HG03342 (cell line): Measurements from ENCODE around the gene TMEM14A.
A peak's percentile ranks its signal among the peaks of the same experiment; 100 is the strongest.
"Not testable (repeated sequence)": the region's sequence is repeated elsewhere in the genome, so short reads cannot be mapped to it uniquely, and the experiment has no call there.

Experiments used
- ATAC-seq: cut with Tn5 transposase; IDR thresholded peaks from one replicate; pipeline ENCODE4 v1.9.1; 2021; ENCODE audit warnings: mild to moderate bottlenecking, moderate library complexity; ENCODE audit not compliant: unreplicated experiment

The TMEM14A gene

GRCh38 chr6:52694404-52694803, 23.5 kb downstream of the TMEM14A start:
- ATAC-seq, result no peak

GRCh38 chr6:52696418-52696817, 25.5 kb downstream of the TMEM14A start:
- no peak for ATAC-seq

DNA sequence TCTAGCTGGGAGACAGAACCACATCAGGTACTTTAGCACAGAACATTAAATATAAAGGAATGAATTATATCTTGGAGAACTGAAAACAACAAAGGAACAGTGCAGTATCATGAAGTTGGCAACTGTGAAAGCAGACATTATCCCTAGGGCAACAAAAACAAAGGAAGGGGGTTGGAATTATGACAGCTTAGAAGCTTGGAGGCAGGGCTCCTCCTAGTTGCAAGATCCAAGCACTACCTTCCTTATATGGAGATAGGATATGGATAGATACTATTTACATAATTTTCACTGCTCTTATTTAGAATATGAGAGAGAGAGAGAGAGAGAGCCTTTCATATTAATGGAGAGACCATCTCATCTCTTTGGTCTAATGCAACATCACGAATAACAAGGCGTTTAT, 27.0 kb downstream of the TMEM14A start:
- ATAC-seq, result no peak

DNA sequence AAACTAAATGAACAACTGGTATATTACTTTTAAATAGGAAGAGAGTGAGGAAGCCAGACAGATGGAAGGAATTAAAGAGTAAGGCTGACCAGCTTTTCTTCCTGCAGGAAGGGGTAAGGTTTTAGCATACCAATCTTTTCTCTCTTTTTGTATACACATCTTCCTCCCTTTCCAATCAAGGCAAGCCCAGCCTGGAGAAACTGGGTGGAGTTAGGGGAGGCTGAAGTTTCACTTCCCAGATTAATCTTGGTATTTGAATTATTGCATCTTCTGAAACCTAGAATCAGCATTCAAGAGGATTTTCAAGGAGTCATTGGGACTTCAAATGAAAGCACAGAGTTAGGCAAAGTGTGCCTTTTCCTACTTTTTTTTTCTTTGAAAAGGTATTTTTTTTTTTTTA, 33.1 kb downstream of the TMEM14A start:
- no peak for ATAC-seq

GRCh38 chr6:52704781-52705502, 34.0 kb downstream of the TMEM14A start:
- not testable (repeated sequence) for ATAC-seq

GRCh38 chr6:52706001-52706400, 35.1 kb downstream of the TMEM14A start:
- no peak for ATAC-seq

DNA sequence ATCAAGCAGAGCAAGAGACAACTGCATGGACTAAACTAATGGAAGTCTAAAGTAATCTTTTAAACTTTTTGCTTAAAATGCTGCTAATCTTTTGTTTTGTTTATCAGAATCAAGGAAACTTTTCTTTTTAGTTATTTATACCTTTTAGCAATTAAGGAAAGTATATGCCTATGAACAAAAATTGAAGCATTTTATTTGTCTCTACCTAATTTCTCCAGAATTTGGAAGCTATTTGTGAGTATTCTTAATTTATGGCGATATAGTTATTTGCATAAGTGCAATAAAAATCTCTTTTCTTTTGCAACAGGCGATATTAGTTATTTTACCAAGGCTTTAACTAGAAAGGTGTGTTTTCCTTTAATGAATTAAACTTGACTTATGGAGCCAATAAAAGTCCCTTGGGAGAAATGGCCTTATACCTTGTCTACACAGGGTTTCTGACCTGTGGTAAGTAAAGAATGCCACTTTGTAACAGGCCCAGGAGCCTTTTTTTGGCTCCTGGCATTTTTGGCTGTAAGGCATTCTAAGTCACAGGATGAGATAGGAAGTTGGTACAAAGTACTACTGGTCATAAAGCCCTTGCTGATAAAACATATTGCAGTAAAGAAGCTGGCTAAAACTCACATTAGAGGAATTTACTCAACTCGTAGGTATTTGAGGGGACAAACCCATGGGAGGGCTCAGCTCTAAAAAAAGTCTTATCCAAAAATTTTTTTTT, 37.2 kb downstream of the TMEM14A start:
- ATAC-seq, result no peak

- no peak for ATAC-seq
Measured at GRCh38 chr6:52712136-52712535, 41.2 kb downstream of the TMEM14A start.

GRCh38 chr6:52714761-52715160, 43.8 kb downstream of the TMEM14A start:
- ATAC-seq, result not testable (repeated sequence)

- no peak for ATAC-seq
Measured at GRCh38 chr6:52718550-52718949, 47.6 kb downstream of the TMEM14A start.

- ATAC-seq, result no peak
Measured at GRCh38 chr6:52720321-52720720, 49.4 kb downstream of the TMEM14A start.

DNA sequence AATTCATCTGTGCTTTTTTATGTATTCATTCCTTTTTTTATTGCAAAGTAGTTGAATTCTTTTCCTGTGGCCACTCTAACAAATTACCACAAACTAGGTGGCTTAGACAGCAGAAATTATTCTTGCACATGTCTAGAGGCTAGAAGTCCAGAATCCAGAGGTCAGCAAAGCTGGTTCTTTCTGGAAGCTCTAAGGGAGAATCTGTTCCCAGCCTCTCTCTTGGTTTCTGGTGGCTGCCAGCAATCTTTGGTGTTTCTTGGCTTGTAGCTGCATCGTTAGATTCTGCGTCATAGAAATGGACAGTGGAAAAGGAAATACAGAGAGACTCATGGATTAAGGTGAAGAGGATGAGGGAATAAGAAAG, 53.1 kb downstream of the TMEM14A start:
- no peak for ATAC-seq

DNA sequence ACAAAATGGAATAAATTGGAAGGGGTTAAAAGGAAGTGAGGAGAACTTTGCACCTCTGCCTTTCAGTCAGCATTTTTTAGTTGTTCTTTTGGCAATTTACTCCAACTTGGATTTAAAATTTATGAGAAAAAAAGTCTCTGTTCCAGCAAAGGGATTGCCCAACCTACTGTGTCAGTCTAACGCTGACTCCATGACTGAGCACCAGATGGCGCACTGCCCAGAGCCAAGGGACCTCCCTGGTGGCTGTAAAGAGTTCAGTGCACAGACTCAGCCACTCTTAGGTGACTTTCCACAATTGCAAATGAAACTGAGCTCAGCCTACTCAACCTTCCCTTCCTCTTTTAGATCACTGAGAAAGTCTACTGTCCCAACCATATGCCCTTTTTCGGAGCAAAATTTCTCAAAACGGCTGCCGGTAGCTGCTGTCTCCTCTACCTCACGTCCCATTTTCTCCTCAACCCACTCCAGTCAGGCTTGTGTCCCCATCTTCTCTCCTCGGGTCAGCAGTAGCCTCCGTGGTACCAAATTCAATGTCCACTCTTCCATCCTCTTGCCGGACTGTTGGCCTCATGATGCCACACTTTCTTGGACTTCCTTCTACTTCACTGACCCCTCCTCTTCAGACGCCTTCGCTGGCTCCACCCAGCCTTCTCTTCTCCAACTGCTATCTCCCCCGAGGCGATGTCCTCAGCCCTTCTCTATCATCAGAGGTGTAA, 53.7 kb downstream of the TMEM14A start:
- peak; percentile 97 for ATAC-seq

DNA sequence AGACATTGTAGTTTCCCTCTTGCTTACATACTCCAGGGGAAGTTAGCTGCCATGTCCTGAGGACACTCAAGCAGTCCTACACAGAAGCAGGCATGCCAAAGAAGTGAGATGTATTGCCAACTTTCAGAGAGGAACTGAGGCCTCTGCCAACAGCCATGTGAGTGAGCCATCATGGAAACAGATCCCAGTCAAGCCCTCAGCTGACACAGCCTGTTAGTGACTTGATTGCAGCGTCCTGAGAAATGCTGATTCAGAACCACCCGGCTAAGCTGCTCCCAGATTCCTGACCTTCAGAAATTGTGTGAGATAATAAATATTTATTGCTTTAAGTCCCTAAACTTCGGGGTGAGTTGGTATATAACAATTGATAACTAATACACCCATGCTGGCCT, 54.2 kb downstream of the TMEM14A start:
- ATAC-seq, result no peak

- no peak for ATAC-seq
Measured at GRCh38 chr6:52725535-52726192, 54.8 kb downstream of the TMEM14A start.

DNA sequence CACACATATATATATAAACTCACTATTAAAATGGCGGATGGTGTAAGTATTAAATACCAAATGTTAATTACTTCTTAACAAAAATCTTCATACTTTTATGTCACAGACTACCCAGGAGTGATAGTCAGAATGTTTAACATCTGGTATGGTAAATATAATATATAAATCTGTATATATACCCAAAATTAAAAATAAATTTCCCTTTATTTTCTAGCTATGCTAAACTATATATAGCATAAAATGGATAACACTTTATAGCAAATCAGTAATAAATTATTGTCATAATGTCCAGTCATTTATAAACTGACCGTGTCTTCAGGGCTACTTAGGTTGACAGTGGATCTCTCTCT, 55.3 kb downstream of the TMEM14A start:
- ATAC-seq, result no peak

GRCh38 chr6:52726741-52727535, 56.0 kb downstream of the TMEM14A start:
- ATAC-seq, result no peak

- no peak for ATAC-seq
Measured at GRCh38 chr6:52727908-52728307, 57.0 kb downstream of the TMEM14A start.

DNA sequence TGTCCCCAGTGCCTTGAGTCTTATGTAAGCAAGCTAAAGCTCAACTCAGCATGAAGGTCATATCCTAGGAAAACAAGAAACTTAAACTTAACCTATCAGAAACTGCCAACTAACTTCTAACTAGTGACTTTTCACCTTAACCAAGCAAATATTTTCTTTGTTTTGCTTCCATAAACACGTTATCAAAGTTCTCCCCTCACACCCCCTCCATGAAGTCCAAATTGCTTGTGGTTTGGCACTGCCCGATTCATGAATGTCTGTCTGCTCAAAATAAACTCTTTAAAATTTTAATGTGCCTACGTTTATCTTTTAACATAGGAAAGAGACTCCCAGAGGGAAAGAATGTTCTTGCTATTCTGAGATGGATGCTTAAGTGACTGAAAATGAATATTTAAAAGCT, 57.5 kb downstream of the TMEM14A start:
- ATAC-seq, result no peak

GRCh38 chr6:52729576-52729975, 58.7 kb downstream of the TMEM14A start:
- ATAC-seq, result no peak

- ATAC-seq, result no peak
Measured at GRCh38 chr6:52731719-52732118, 60.8 kb downstream of the TMEM14A start.
